HG03457 (cell line): Measurements from ENCODE around the gene RIT2.

ENCODE experiments used
- ATAC-seq: cut with Tn5 transposase; IDR thresholded peaks from one replicate; pipeline ENCODE4 v1.9.1; 2021; ENCODE audit warnings: moderate number of reproducible peaks; ENCODE audit not compliant: unreplicated experiment

RIT2 gene

DNA sequence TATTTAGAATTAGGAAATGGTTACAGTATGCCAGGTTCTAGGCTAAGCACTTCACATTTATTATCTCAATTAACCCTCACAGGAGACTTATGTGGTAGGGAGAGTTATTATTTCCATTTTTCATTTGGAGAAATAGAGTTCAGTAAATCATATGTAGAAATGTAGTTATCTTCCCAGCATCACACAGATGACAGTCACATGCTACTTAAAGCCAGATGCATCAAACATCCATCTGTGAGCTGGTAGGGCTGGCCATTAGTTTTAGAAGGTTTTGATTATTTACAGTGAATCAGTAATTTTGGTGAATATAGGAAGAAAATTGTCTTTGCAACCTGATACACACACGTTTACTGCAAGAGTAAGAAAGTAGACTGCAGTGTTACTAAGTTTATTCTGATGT lies 97.9 kb downstream of the RIT2 start:
- ATAC-seq: no peak

DNA sequence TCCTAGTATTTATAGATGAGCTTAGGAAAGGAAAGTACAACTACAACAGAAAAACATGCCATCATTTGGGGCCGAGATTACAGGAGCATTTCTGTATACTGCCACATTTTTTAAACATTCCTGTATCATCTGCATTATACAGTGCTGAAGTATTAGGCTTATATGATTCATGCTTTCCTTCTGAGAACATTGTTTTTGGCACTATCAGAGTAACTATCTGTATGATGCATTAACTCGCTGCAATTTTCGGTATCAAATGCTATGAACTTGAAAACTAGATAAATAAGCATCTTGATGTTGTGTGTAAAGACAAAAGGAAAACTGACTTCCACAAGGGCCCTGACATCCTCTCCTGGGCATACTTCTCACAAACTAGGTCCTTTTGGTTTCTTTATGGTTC lies 102.0 kb downstream of the RIT2 start:
- no peak for ATAC-seq

DNA sequence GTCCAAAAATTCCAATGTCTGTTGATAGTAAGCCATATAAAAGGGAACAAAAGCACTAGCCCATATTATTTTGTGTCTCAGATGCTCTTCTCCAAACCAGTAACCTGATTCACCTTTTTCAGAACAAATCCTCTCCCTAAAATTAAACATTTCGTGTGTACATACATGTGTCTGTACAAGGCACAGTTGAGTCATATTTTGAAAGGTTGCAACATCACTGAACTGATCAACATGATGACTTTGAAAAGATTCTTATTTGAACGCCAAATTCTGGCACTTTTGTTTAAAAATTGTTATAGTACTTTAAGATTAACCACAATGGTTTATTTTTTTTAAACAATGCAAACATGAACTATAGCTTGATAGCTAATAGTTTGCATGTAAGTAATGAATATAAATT lies 102.5 kb downstream of the RIT2 start:
- no peak for ATAC-seq

DNA sequence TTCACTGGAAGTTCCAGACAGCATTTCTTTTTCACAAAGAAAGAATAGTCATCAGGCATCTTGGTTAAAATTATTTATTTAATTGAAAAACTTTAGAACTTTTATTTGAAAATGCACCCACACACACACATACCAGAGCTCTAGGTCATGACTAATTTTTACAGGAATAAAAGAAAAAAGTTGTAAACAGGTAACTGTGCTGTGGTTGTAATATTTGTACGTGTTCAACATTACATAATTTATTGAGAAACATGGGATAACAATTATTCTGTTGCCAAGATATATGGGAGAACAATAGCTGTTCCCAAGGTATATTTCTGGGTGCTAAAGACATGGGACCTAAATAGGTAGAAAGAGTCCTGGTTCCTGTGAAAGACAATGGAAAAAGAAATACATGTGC lies 104.9 kb downstream of the RIT2 start:
- ATAC-seq: no peak

DNA sequence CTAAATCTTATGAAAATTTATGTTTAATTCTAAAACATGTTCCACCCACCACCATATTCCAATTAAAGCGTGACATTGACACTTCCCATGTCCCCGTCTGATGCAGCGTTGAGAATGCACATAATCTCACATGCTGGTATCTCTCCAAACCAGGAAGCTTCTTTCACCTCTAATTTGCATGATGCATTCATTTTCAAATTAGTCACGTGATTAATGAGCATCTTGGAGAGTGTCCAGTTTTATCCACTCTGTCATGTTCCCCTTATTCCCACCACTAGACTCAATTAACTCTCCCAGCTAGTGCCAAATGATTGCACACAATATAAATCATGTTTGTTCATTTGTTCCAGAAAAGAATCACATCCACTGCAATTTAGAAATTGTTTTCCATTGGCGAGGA lies 105.8 kb downstream of the RIT2 start:
- no peak for ATAC-seq

DNA sequence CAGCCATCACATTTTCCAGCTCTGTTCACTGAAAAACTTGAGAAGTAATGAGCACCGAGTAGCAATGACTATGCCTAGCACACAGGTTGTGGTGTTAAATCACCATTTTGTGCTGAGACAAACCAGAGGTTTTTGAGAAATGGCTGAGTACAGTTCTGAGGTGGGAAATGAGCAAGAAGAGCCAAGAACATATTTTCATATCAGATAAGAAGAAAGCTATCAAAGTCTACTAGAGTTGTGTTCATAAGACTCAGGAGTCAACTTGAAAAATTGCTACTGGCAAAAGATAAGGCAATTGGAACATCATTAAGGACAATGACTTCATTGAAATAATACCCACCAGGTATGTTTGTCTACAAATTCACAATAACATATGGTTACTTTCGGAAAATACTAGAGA lies 108.1 kb downstream of the RIT2 start:
- ATAC-seq: no peak

DNA sequence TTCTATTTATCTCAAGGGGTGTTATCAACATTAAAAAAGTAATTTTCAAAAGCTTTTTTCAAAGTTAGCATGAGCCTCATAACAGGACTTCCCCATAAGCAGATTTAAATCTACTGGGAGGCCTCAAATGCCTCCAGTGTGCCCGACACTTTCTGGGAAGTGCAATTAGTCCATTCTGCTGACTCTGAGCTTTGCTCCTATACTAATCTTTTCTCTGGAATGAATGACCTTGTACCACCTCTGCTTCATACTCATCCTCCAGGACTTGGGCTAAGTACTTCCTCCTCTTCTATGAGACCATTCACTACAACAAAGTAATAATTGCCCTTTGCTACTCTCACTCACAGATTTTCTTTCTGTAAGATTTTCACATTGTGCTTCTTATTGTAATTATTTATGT lies 111.1 kb downstream of the RIT2 start:
- no peak for ATAC-seq

DNA sequence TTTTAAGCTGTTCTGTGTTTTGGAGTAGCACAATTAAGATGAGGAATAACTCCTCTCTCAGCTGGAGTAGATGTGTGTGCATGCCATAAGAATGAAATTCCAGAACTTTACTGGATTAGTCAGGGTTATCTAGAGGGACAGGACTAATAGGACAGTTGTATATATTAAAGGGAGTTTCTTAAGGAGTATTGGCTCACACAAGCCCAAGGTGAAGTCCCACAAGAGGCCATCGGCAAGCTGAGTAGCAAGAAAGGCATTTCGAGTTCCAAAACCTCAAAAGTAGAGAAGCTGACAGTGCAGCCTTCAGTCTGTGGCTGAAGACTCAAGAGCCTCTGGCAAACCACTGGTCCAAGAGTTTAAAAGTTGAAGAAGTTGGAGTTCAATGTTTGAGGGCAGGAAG lies 113.7 kb downstream of the RIT2 start:
- no peak for ATAC-seq

DNA sequence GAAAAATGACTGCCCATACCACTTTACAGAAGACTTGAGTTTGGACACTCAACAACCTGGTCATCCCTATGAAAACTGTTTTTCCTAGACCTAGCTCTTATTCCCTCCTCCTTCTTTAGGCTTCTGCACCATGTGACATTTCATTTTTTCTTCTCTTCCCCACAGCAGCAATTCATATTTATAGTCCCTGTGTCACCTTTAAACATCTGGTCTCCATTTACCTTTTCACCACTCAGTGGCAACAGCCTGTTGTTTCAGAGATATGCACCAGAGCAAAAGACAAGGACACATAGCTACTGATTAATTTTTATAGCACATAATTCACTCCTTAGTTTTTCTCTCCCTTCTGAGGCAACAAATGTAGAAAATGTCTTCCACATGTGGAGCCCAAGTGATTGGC lies 118.7 kb downstream of the RIT2 start:
- no peak for ATAC-seq

DNA sequence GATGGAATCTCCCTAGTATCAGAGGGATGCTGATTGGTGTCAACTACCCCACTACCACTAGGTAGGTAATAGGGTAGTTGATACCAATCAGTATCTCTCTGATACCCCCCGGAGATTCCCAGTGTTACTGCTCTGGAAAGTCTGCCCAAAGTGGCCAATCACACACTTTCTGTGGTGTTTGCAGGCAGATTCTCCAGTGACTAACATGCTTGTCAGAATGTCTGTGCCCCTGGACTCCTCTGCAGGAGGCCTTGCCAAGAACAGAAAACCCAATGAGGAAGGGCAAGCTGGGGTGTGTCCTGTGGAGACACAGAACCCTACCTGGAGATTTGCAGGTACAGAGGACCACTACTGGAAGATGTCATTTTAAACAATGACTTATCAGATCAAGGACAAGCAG lies 135.1 kb downstream of the RIT2 start:
- ATAC-seq: no peak

DNA sequence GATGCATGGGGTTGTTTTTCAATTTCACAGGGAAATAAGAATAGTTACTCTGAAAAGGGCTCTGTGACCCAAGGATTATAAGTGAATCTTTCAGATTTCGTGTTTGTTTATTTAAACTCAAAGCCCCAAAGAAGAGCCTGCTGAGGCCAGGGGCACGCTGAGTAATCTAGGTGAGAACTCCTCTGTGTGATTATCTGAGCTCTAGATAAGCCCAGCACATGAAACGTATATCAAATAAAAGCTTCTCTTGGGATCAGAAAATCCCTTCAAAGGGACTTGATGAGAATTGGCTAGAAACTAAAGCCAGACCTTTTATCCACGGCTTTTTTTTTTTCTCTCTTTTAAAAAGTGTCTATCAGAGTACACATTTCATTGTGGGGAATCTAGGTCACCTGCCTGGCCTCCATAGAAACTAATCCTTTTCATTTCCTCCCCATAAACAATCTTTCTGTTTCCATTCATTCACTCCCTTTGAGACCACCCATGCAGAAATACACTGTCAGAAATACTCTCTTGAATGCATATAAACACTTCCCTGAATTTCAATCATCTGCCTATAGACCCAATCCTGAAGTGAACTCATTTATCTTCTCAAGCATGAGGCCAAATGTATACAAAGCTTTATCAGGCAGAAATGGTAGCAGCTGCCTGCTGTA lies 137.4 kb downstream of the RIT2 start:
- ATAC-seq: no peak

DNA sequence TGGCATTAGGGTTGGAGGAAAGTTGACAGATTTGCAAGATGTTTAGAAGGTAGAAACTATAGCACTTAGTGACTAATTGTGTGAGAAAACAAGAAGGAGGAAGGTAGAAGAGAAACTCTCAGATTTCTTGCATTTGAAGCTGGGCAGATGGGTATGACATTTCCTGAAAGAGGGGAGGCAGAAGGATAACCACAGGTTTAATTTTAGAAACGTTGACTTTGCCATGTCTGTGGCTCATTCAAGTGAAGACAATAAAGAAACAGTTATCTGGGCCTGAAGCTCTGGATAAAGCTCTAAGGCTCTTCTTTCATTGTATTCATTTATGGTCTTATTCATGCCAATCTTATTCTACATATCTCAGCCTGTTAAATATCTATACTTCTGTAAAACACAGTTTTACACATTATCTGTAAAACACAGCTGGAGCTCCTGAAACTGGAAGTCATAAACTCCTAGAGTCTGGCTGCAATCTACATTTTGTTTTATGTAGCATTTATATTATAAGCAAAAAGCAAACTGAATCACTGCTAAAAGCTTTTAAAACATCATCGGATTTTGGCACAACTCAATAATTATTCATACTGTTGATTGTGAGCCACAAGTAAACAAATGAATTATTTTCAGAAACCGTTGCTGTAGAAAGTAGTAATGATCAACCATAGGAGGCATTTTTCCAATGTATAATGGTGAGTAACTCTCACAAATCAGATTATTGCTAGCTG lies 138.5 kb downstream of the RIT2 start:
- no peak for ATAC-seq

DNA sequence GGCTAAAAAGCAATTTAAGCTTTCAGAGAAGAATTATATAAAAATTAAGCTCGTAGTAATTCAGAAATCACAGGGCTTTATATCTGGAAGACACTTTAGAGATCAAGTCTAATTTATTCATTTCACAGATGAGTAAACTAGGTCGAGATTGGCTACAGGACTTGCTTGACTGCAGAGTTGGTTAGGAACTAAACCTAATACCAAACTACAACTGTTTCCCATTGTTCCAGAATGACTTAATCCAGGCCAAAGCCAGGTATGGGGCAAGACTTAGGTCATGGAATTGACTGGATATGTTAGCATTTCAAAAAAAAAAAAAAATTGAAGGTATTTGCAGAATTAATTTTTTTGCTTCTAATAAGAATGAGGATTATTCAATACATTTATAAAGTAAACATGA lies 146.1 kb downstream of the RIT2 start:
- no peak for ATAC-seq

DNA sequence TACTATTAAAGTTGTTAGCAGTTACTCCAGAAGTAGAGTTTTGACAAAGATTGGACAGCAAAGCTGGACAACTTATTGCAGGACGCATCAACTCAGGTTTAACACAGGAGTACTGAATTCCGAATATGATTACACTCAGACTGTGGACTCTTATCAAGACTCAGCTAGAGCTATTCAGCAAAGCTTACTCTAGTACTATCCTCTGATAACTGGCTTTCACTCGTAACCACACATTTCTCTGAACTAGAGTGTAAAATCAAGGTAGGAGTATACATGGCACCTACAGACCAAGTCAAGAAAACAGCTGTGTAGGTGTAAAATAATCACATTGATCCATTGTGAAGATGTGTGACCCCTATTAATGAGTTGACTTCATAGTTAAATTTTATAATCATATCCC lies 154.2 kb downstream of the RIT2 start:
- ATAC-seq: no peak

DNA sequence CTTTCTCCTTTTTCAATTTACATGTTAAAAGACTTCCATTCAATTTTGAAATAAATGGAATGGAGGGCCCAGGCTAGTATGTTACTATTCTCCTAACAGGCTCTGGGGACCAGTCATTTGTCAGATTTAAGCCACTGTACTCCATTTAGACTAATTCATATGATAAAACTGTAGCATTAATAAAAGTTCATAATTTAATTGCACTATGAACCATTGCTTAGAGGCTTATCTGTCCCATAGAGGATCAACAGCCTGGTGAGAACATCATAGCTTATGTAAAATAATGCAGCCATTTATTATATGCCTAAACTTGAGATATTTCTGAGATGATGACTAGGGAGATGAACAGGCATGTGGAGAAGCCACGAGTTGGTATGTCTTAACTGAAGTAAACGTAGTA lies 156.0 kb downstream of the RIT2 start:
- no peak for ATAC-seq

DNA sequence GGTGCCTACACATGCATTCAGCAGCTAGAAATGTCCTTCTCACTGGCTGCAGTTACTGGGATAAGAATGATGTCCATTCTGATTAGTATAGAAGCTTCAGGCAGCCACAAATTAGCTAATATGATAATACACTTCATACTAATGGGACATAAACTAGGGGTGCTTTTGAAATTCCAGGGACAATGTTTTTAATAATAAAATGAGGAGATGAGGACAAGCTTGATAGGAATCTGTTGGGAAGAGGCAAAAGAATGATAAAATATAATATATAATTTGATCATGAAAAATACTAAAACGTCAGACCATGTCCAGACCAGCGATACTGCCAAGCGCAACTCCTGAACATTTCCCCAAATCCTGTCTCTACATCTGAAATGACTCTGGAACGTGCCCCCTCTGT lies 157.1 kb downstream of the RIT2 start:
- no peak for ATAC-seq

DNA sequence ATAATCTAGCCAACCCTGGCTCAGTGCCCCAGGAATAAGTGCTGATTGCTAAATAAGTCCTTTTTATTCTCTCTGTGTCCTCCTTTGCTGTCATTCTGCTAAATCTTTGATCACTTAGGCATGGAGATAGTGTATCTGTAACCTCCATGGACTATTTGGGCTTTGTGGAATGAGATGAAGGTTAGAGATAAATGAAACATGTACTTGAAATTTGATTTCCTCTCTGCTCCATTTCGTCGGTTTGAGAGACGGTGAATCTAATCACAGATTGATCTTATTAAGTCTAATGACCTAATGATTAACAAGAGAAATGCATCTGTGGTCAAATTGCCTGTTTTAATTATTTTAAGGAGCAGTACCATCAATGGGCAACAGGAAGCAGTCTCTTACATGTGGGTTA lies 159.2 kb downstream of the RIT2 start:
- ATAC-seq: no peak

DNA sequence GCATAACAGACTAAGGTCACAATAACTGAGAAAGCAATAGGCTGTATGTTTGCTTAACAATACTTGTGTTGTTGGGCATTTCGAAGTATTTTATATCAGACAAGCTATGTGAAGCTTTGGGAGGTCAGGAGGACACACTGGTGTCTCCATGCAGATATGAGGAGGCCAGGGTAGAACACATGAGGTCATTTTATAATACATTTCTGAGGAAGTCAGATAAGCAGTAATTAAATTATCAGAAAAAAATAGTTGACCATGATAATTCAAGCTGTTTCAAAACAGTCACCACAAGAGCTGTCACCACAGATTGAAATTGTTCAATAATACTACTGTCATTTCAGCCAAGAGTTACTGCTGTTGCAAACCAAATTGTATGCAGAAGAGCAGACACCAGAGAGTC lies 160.6 kb downstream of the RIT2 start:
- no peak for ATAC-seq

DNA sequence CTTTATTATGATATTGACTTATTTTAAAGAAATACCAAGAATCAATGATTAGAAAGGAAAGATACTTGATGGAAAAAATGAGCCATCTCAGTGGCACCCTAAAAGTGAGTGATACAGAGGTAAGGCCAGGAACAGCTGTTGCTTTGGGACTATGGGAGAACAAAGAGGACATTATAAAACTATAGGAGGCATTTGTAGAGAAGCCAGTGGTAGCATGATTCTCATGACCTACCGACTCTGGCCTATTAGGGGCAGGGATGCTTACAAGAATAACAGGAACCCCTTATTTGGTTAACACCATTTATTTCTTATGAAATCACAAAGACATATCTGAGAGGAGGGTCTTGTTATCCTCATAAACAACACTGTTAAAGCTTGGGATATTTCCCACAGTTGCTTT lies 162.2 kb downstream of the RIT2 start:
- no peak for ATAC-seq

DNA sequence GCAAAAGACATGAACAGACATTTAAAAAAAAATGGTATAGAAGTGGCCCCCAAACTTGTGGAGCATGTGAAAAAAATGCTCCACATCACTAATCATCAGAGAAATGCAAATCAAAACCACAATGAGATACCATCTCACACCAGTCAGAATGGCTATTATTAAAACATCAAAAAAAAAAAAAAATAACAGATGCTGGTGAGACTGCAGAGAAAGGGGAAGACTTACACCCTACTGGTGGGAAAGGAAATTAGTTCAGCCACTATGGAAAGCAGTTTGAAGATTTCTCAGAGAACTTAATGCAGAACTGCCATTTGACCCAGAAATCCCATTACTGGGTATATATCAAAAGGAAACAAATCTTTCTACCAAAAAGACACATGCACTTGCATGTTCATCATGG lies 164.8 kb downstream of the RIT2 start:
- ATAC-seq: no peak

DNA sequence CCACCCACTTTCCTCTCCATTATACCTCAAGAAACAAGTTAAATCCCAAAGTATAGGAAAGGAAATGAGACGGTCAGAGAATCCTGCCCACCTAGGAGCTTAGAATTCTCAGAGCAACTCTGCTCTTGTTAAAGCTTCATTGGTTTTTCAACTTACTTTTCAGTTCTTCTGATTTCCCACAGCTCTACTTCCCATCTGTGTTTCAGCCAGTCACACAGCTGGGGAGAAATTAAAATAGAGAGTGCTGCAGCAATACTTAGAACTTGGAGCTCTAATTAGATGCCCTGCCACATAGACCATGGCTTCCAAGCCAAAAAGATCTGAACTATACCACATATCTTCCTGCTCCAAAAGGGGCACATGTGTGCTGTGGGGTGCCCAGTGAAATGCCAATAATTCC lies 166.7 kb downstream of the RIT2 start:
- no peak for ATAC-seq

DNA sequence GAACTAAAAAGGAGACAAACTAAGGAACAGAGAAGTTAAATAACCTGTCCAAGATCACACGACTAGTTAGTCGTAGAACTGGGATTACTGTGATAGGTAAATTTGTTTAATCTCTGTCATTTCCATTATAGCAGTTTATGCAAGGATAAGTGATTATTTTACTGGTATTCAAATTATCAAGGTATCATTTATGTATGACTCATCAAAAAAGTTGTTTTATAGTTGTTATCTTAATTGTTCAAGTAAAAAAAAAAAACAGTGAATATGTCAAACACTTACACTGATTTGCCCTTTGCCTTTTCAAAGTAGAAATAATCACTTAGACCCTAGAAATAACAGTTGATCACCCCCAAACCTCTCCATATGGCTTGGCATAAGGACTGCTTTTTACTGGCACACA lies 173.6 kb downstream of the RIT2 start:
- no peak for ATAC-seq

DNA sequence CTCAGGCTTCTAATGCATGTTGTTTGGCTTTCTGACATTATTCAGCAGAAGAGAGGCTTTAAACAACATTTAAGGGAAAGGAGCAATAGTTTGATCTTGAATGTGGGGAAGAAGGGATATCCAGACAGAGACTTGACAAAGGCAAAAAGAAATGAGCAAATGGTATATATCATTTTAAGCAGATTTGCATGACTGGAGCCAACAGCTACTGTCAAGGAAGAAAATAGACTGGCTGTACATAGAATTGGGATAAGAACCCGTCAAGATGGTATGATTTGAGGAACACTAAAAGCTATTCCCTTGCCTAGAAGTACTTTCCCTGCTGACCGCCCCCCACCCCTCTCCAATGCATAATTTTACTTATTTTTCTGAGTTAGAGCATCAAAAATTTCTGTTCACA lies 174.5 kb downstream of the RIT2 start:
- no peak for ATAC-seq
